OCI-LY3 (cell line): ENCODE measurements around the gene PXK.

ENCODE experiments used
- H2AFZ ChIP-seq: fragments of 200-600, 300-600 bp; shearing (Covaris generic); 2 replicates; pipeline ENCODE4 v1.6.0; 2014; ENCODE audit warnings: antibody characterized with exemption, low read depth, low read length
- H3K27ac ChIP-seq: fragments of 200-600, 300-600 bp; sonication (generic); 2 replicates; pipeline ENCODE4 v1.5.1; 2014; ENCODE audit warnings: mild to moderate bottlenecking, low read length, moderate library complexity, mixed read lengths
- H3K27me3 ChIP-seq: fragments of 200-600, 300-600 bp; sonication (generic); 2 replicates; pipeline ENCODE4 v1.6.1; 2014; ENCODE audit warnings: low read depth, low read length, mixed read lengths
- H3K36me3 ChIP-seq: fragments of 200-600, 300-600 bp; sonication (generic); replicated peaks from 2 replicates; pipeline ENCODE3; 2014; ENCODE audit warnings: low read depth, low read length, mixed read lengths
- H3K4me1 ChIP-seq: fragments of 300-600, 200-600 bp; sonication (generic); 2 replicates; pipeline ENCODE4 v1.6.1; 2014; ENCODE audit warnings: low read length, mixed read lengths
- H3K4me2 ChIP-seq: fragments of 200-600, 300-600 bp; sonication (generic); 2 replicates; pipeline ENCODE4 v1.6.1; 2014; ENCODE audit warnings: low read length, mixed read lengths
- H3K4me3 ChIP-seq: fragments of 300-600, 200-600 bp; sonication (generic); 2 replicates; pipeline ENCODE4 v1.5.1; 2014; ENCODE audit warnings: antibody characterized with exemption, mild to moderate bottlenecking, low read length, moderate library complexity
- H3K79me2 ChIP-seq: fragments of 300-600, 200-600 bp; shearing (Covaris generic); 2 replicates; pipeline ENCODE4 v1.6.1; 2014; ENCODE audit warnings: mild to moderate bottlenecking, low read length, mixed read lengths
- H3K9ac ChIP-seq: fragments of 300-600, 200-600 bp; shearing (Covaris generic); 2 replicates; pipeline ENCODE4 v1.6.0; 2014; ENCODE audit warnings: mild to moderate bottlenecking, low read length, moderate library complexity
- H3K9me3 ChIP-seq: fragments of 200-600, 300-600 bp; shearing (Covaris generic); 2 replicates; pipeline ENCODE4 v1.6.1; 2014; ENCODE audit warnings: low read length, mixed read lengths; ENCODE audit not compliant: insufficient read depth
- H4K20me1 ChIP-seq: fragments of 200-600, 300-600 bp; sonication (generic); 2 replicates; pipeline ENCODE4 v1.6.1; 2016; ENCODE audit warnings: low read length, mixed read lengths; ENCODE audit not compliant: insufficient read depth
- CTCF ChIP-seq: fragments of 200-600, 300-600 bp; sonication (generic); IDR thresholded peaks from 2 replicates; pipeline ENCODE4 v1.5.1; 2014; ENCODE audit warnings: antibody characterized with exemption, low read length, low read depth
- EZH2phosphoT487 ChIP-seq: fragments of 200-600 bp; shearing (Covaris generic); IDR thresholded peaks from 2 replicates; pipeline ENCODE4 v1.6.1; 2018; ENCODE audit warnings: antibody characterized with exemption, mixed run types, low read depth

Gene PXK

DNA sequence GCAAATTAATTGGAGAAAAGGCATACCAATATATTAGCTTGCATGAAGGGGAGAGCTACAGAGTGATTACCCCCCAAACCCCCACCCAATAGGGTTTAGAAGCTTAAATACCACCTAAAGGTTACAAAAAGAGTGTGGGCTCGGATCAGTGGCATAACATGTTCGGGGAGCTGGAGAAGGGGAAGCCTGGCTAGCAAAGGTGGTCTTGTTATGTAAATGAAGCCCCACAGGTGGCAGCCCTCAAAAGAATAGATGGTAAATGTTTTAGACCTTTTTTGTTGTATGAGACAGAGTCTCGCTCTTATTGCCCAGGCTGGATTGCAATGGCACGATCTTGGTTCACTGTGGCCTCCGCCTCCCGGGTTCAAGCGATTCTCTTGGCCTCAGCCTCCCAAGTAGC is 10.9 kb upstream of the PXK start:
- no peak overlapping the region for H3K4me3 ChIP-seq
- H3K4me2 ChIP-seq, result no peak overlapping the region
- H3K4me1 ChIP-seq, result no peaks in the 10 kb centered on the region
- no peak overlapping the region for H2AFZ ChIP-seq
- H3K9me3 ChIP-seq, result no peaks in the 10 kb centered on the region
- H4K20me1 ChIP-seq, result 0 out of 2 replicates have a peak, but pooled peaks cover 3% of the 10 kb centered on the region
- no peaks in the 10 kb centered on the region for H3K79me2 ChIP-seq
- no peak overlapping the region for H3K27ac ChIP-seq
- TF ChIP-seq CTCF (no peak), EZH2phosphoT487 (no peak)
- H3K27me3 ChIP-seq, result no peaks in the 10 kb centered on the region
- peaks cover 30% of the 10 kb centered on the region for H3K36me3 ChIP-seq
- H3K9ac ChIP-seq, result no peak overlapping the region

GRCh38 chr3:58322793-58323192 is 9.9 kb upstream of the PXK start:
- no peak overlapping the region for H3K4me3 ChIP-seq
- H3K9ac ChIP-seq, result no peak overlapping the region
- H2AFZ ChIP-seq, result no peak overlapping the region
- H3K9me3 ChIP-seq, result no peaks in the 10 kb centered on the region
- 0 out of 2 replicates have a peak, but pooled peaks cover 3% of the 10 kb centered on the region for H4K20me1 ChIP-seq
- no peaks in the 10 kb centered on the region for H3K79me2 ChIP-seq
- no peak overlapping the region for H3K4me2 ChIP-seq
- peaks cover 20% of the 10 kb centered on the region for H3K36me3 ChIP-seq
- H3K4me1 ChIP-seq, result no peaks in the 10 kb centered on the region
- no peaks in the 10 kb centered on the region for H3K27me3 ChIP-seq
- H3K27ac ChIP-seq, result no peak overlapping the region
- TF ChIP-seq CTCF (no peak), EZH2phosphoT487 (no peak)

- Histone ChIP-seq H3K9me3 (no peaks in the 10 kb centered on the region), H3K27ac (no peak overlapping the region), H3K4me2 (no peak overlapping the region), H4K20me1 (0 out of 2 replicates have a peak, but pooled peaks cover 3% of the 10 kb centered on the region), H3K36me3 (peaks cover 14% of the 10 kb centered on the region), H2AFZ (no peak overlapping the region), H3K9ac (no peak overlapping the region), H3K27me3 (no peaks in the 10 kb centered on the region), H3K79me2 (no peaks in the 10 kb centered on the region), H3K4me3 (no peak overlapping the region), H3K4me1 (no peaks in the 10 kb centered on the region)
- TF ChIP-seq EZH2phosphoT487, result no peak
- TF ChIP-seq CTCF, result no peak
Measured at GRCh38 chr3:58323529-58324390, 8.9 kb upstream of the PXK start.

DNA sequence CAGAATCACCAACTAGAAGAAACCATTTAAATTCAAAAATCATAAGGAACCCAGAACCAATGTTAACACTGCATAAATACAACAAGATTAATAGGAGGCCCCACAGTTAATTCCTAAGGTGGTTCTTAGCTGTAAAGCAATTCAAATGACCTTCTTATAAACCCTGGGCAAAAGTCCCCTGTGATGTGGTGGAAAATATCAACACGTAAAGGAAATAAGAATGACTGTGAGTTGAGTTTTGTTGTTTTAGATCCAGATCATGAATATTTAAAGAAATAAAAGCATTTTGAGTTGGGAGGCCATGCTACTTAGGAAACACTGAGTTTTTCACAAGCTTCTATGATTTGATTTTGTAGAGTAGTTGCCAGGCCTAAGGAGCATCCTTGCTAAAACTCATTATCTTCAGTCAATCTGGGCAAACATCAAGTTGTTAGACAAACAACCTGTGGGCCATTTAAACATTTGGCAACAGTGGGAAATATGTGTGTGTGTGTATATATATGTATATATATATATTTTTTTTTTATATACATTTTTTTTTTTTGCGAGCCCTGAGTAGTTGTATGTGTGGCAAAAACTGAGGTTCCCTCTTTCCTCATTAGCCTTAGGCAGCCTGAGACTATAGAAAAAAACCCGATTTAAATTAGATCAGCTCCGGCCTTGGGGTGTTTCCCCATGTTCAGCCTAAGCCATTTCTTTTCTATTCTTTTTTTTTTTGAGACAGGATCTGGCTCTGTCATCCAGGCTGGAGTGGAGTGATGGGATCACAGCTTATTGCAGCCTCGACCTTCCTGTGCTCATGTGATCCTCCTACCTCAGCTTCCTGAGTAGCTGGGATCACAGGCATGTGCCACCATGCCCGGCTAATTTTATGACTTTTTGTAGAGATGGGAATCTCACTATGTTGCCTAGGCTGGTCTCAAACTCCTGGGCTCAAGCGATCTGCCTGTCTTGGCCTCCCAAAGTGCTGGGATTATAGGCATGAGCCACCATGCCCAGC is 8.0 kb upstream of the PXK start:
- H3K36me3 ChIP-seq, result peaks cover 10% of the 10 kb centered on the region
- H3K4me2 ChIP-seq, result no peak overlapping the region
- H3K27ac ChIP-seq, result no peak overlapping the region
- no peak overlapping the region for H3K4me3 ChIP-seq
- H3K27me3 ChIP-seq, result no peaks in the 10 kb centered on the region
- no peaks in the 10 kb centered on the region for H4K20me1 ChIP-seq
- no peak overlapping the region for H3K9ac ChIP-seq
- no peak for TF ChIP-seq CTCF
- TF ChIP-seq EZH2phosphoT487, result no peak
- H3K79me2 ChIP-seq, result no peaks in the 10 kb centered on the region
- H3K9me3 ChIP-seq, result no peaks in the 10 kb centered on the region
- H2AFZ ChIP-seq, result no peak overlapping the region
- no peaks in the 10 kb centered on the region for H3K4me1 ChIP-seq
